Stomach (tissue), 9 donors: Measurements from ENCODE around the gene PTBP1. TPM values are rescaled to one million over a fixed set of nuclear protein-coding genes. Genes with fewer than 3 reads are reported as not detected.
A peak's percentile ranks its signal among the peaks of the same experiment; 100 is the strongest.

Experiments
- DNase-seq, 2 donors: peaks; one replicate each; pipeline versions ENCODE4 v3.0.0 to v3.0.0-alpha.2; 2013 to 2019
- H3K27ac ChIP-seq, 5 donors: fragments of 200-600 bp in 4 of 5; sonication (generic) in 4 of 5; one replicate each; pipeline ENCODE4 v1.5.1; 2013 to 2019; ENCODE audit warnings: mild to moderate bottlenecking in 1 of 5, moderate library complexity in 1 of 5
- H3K27me3 ChIP-seq, 3 donors: fragments of 200-600 bp; sonication (generic); one replicate each; pipeline ENCODE4 v1.5.1; 2017 to 2019; ENCODE audit warnings: mixed run types in 1 of 3
- H3K36me3 ChIP-seq, 4 donors: fragments of 200-600 bp; sonication (generic); 1 replicate in 3 of 4; 2 replicates in 1 of 4; pipeline ENCODE4 v1.5.1; 2016 to 2019
- H3K4me1 ChIP-seq, 4 donors: fragments of 200-600 bp; sonication (generic); one replicate each; pipeline ENCODE4 v1.5.1; 2016 to 2019
- H3K4me3 ChIP-seq, 4 donors: fragments of 200-600 bp; sonication (generic) in 3 of 4; one replicate each; pipeline ENCODE4 v1.5.1; 2016 to 2019; ENCODE audit warnings: mild to moderate bottlenecking in 1 of 4
- H3K9me3 ChIP-seq, 4 donors: fragments of 200-600 bp; sonication (generic); one replicate each; pipeline ENCODE4 v1.5.1; 2016 to 2019
- CTCF ChIP-seq, 7 experiments: fragments of 450-650 bp in 4 of 7; fragments of 200-600 bp in 3 of 7; sonication (generic) in 3 of 7; IDR thresholded peaks; one replicate each; pipeline ENCODE4 v1.5.1; 2016 to 2019; ENCODE audit warnings: antibody characterized with exemption in 7 of 7, control low read depth in 2 of 7, mild to moderate bottlenecking in 1 of 7
- EP300 ChIP-seq: sonication (generic); formaldehyde crosslinking; IDR thresholded peaks from one replicate; pipeline ENCODE4 v1.6.1; 2017; ENCODE audit warnings: antibody characterized with exemption
- POLR2A ChIP-seq, 4 donors: fragments of 450-650 bp; IDR thresholded peaks; one replicate each; pipeline ENCODE4 v1.6.1; 2016; ENCODE audit warnings: antibody characterized with exemption in 4 of 4, control low read depth in 2 of 4, mild to moderate bottlenecking in 1 of 4, moderate library complexity in 1 of 4
- POLR2AphosphoS5 ChIP-seq, 3 donors: sonication (generic); formaldehyde crosslinking; IDR thresholded peaks; one replicate each; pipeline ENCODE4 v1.6.1; 2016; ENCODE audit warnings: antibody characterized with exemption in 3 of 3
- WGBS, 5 donors: extraction: QIAGEN DNeasy Blood & Tissue Kit in 3 of 5; methylation state at CpG; one replicate each; pipeline versions ENCODE4 v1.1.5 to v1.1.7; 2013 to 2018; 5-methylcytosine and 5-hydroxymethylcytosine counted together
- intact Hi-C: fragments of 100-400 bp; cut with DNase I; formaldehyde crosslinking; loops from one replicate; pipeline ENCODE4 v1.15.1; 2023; ENCODE audit warnings: low total_unique reads
- polyA plus RNA-seq, 3 donors: library from polyadenylated mRNA; stranded (reverse); fragments of 200-250 nt; gene quantifications; one replicate each; pipeline ENCODE4 v1.2.3, GENCODE V29; 2013
- total RNA-seq, 5 donors: library from RNA; depleted of rRNA; stranded (reverse); fragments of >200 nt; gene quantifications; one replicate each; pipeline versions ENCODE4 v1.1.0 to v1.2.3, GENCODE V29; 2014 to 2016
- donor health status: healthy with polysubstance abuse.
- donor health status: Bipolar disorder and iron deficiency.
- donor health status: healthy.

The PTBP1 gene
- total and polyA plus RNA-seq, 8 donors: 74.8 to 539 (median 119) TPM

DNA sequence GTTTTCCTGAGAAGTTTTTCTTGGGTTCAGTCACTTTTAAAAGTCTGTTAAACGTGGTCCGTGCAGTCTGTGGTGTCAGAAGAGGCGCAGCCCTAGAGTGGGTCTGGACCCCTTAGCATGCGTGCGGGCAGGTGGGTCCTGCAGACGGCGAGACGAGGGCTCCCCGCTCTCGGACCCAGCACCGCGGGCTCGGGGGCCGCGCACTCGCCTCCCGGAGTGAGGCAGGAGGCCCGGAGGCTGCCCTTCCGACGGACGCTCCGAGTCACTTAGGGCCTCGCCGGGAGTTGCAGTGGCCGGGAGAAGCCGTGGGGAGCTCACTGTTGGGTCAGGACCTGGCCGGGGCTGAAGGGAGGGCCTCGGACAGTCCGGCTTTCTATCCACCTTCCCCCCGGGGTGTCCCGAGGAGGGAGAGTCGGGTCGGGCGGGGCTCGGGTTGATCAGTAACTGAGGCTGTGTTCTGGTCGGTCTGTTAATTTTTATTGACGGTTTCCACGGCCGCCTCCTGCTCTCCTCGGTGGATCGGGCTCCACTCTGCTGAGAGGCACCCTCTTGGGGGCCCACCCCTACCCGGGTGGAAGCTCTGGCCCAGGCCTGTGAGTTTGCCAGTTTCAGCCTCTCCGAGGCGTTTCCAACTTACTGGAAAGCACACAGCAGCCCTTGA lies 1.3 kb downstream of the PTBP1 start:
- Histone ChIP-seq H3K4me3 (peak overlapping the region; percentile 96 to 99 (median 97)), H3K9me3 (no peaks in the 10 kb centered on the region), H3K27me3 (no peaks in the 10 kb centered on the region), H3K36me3 (peaks cover 16 to 36% (median 26%) of the 10 kb centered on the region in 4 donors), H3K27ac (peak overlapping the region; percentile 94 to 100 (median 96)), H3K4me1 (peaks cover 61 to 69% (median 68%) of the 10 kb centered on the region in 4 donors)
- DNase-seq: peak in 1 of 2 donors; percentile 56
- TF ChIP-seq CTCF (IDR thresholded peaks at IDR 0.05) (no peak), EP300 (no peak), POLR2AphosphoS5 (IDR thresholded peaks at IDR 0.05) (no peak), POLR2A (IDR thresholded peaks at IDR 0.05) (no peak)
- intact Hi-C loops: no loop called here
- 0 to 2% (median 1%) methylated on average over 13 to 44 of the region's 44 CpGs for WGBS, 5 donors

GRCh38 chr19:799076-799881 lies 2.0 kb downstream of the PTBP1 start:
- intact Hi-C loops: no loop called here
- WGBS, 5 donors: 1 to 12% (median 8%) methylated on average over 13 to 28 of the region's 28 CpGs
- Histone ChIP-seq H3K4me3 (peak overlapping the region; percentile 96 to 99 (median 97)), H3K4me1 (peaks cover 64 to 76% (median 74%) of the 10 kb centered on the region in 4 donors), H3K27ac (peak overlapping the region; percentile 94 to 100 (median 96)), H3K27me3 (no peaks in the 10 kb centered on the region), H3K36me3 (peaks cover 24 to 43% (median 33%) of the 10 kb centered on the region in 4 donors), H3K9me3 (no peaks in the 10 kb centered on the region)
- peak in 1 of 2 donors; percentile 61 for DNase-seq
- TF ChIP-seq EP300: no peak
- TF ChIP-seq POLR2A (IDR thresholded peaks at IDR 0.05): no peak
- TF ChIP-seq CTCF (IDR thresholded peaks at IDR 0.05): no peak
- TF ChIP-seq POLR2AphosphoS5 (IDR thresholded peaks at IDR 0.05): no peak

- no peaks in the 10 kb centered on the region for H3K9me3 ChIP-seq
- no peaks in the 10 kb centered on the region for H3K27me3 ChIP-seq
- WGBS, 5 donors: 17 to 34% (median 23%) methylated on average over 8 to 17 of the region's 17 CpGs
- peak; percentile 69 to 70 for DNase-seq
- H3K4me3 ChIP-seq: peak overlapping the region; percentile 8 to 97 (median 59)
- peaks cover 36 to 55% (median 45%) of the 10 kb centered on the region in 4 donors for H3K36me3 ChIP-seq
- peaks cover 62 to 82% (median 72%) of the 10 kb centered on the region in 4 donors for H3K4me1 ChIP-seq
- TF ChIP-seq POLR2A (IDR thresholded peaks at IDR 0.05) (no peak), EP300 (no peak), POLR2AphosphoS5 (IDR thresholded peaks at IDR 0.05) (peak in 2 of 3 donors; percentile 8 to 30), CTCF (IDR thresholded peaks at IDR 0.05) (no peak)
- intact Hi-C loops: no loop called here
- H3K27ac ChIP-seq: peak overlapping the region; percentile 43 to 100 (median 96)
These were observed 3.2 kb downstream of the PTBP1 start for GRCh38 chr19:800360-801029.
